Natural killer cell (primary cell): ENCODE measurements around the gene KIF15. TPM values are rescaled to one million over a fixed set of nuclear protein-coding genes. Genes with fewer than 3 reads are reported as not detected.

Source experiments
- total RNA-seq, 4 donors: library from RNA; stranded (reverse); fragments of 120-200 nt in 1 of 4; gene quantifications; one replicate each; pipeline versions ENCODE4 v1.2.3 to v1.2.4, GENCODE V29; 2013 to 2022

The KIF15 gene
- total RNA-seq, 3 donors from 2014 or later (not counting 1 experiment from before 2014, with no cell fraction given), result 0.80 to 1.6 (median 0.99) TPM

Other genes with a start within 250 kb of the KIF15 start
- 1 to 10 TPM; 1.7 to 6.5 (median 3.4) TPM for gene ZKSCAN7, start 206.6 kb upstream of the KIF15 start, total RNA-seq
- gene ZNF660, start 176.8 kb upstream of the KIF15 start, total RNA-seq, result 1 to 10 TPM; 4.6 to 7.7 (median 7.3) TPM
- gene ZNF197, start 136.8 kb upstream of the KIF15 start, total RNA-seq, result 10 to 100 TPM in 2 of 3 donors, 1 to 10 TPM in 1; 10.0 to 15.7 (median 13.4) TPM
- 10 to 100 TPM in 2 of 3 donors, 1 to 10 TPM in 1; 8.6 to 14.5 (median 10.9) TPM for gene ZNF35, start 113.1 kb upstream of the KIF15 start, total RNA-seq
- 1 to 10 TPM; 2.8 to 7.0 (median 4.4) TPM for gene ZNF502, start 49.1 kb upstream of the KIF15 start, total RNA-seq
- gene ZNF501, start 32.2 kb upstream of the KIF15 start, total RNA-seq, result 1 to 10 TPM in 2 of 3 donors, under 1 TPM in 1; 0.40 to 2.2 (median 1.7) TPM
- 10 to 100 TPM; 25.4 to 28.6 (median 27.7) TPM for gene KIAA1143, start 175 bp upstream of the KIF15 start, total RNA-seq
- gene TMEM42, start 100.1 kb downstream of the KIF15 start, total RNA-seq, result 10 to 100 TPM in 2 of 3 donors, 1 to 10 TPM in 1; 9.9 to 15.9 (median 11.3) TPM
- not detected for gene TGM4, start 112.8 kb downstream of the KIF15 start, total RNA-seq
- 10 to 100 TPM; 62.3 to 100.0 (median 78.6) TPM for gene ZDHHC3, start 214.4 kb downstream of the KIF15 start, total RNA-seq
- gene EXOSC7, start 214.4 kb downstream of the KIF15 start, total RNA-seq, result 10 to 100 TPM; 32.8 to 46.6 (median 36.0) TPM